Endothelial cell of umbilical vein (primary cell): Measurements from ENCODE around the gene WDFY2. TPM values are rescaled to one million over a fixed set of nuclear protein-coding genes. Genes with fewer than 3 reads are reported as not detected.

Source experiments
- BruUV-seq: library from RNA; stranded (reverse); fragments of 400-500 nt; replicated peaks from 2 replicates; lab custom pipeline; 2021; lab: Mats Ljungman, UMichigan
- CTCF ChIA-PET: fragments of 300-600, 350-600 bp; sonication (Branson Sonifier 250); formaldehyde crosslinking; loops from one replicate; lab custom pipeline; 2021; ENCODE audit warnings: antibody characterized with exemption, inconsistent platforms; lab: Charles Lee
- POLR2A ChIA-PET: fragments of 300-600, 350-600 bp; sonication (Branson Sonifier 250); formaldehyde crosslinking; loops from one replicate; lab custom pipeline; 2021; ENCODE audit warnings: antibody characterized with exemption, inconsistent platforms; lab: Charles Lee
- DNase-seq: peaks from one replicate; pipeline ENCODE4 v3.0.0-alpha.2; 2011; ENCODE audit warnings: low read depth, low spot score
- FAIRE-seq: peaks from 2 replicates; lab custom pipeline; 2011; peaks lifted over from hg19 to GRCh38; lab: Jason Lieb, UNC
- H2AFZ ChIP-seq: 2 replicates; pipeline ENCODE4 v1.6.0; 2012; ENCODE audit warnings: low read depth, low read length, control low read depth, inconsistent platforms
- H3K27ac ChIP-seq: 2 replicates; pipeline ENCODE4 v1.5.1; 2011; ENCODE audit warnings: low read depth, mild to moderate bottlenecking, control low read depth, low read length, moderate library complexity; ENCODE audit not compliant: insufficient read depth
- H3K27me3 ChIP-seq, 2 experiments: 2 replicates each; pipeline versions ENCODE4 v1.6.0 to v1.6.1; 2011; ENCODE audit warnings: low read length in 2 of 2, mixed read lengths in 1 of 2; ENCODE audit not compliant: control insufficient read depth in 2 of 2, insufficient read depth in 2 of 2
- H3K36me3 ChIP-seq, 2 experiments: 2 replicates in 1 of 2; 3 replicates in 1 of 2; pipeline ENCODE4 v1.5.1; 2011; ENCODE audit warnings: low read length in 2 of 2, mild to moderate bottlenecking in 1 of 2, moderate library complexity in 1 of 2; ENCODE audit not compliant: control insufficient read depth in 2 of 2, insufficient read depth in 2 of 2; ENCODE audit errors: extremely low read depth in 1 of 2
- H3K4me1 ChIP-seq: 3 replicates; pipeline ENCODE4 v1.5.1; 2011; ENCODE audit warnings: mild to moderate bottlenecking, low read length; ENCODE audit not compliant: control insufficient read depth, insufficient read depth; ENCODE audit errors: extremely low read depth
- H3K4me2 ChIP-seq: 2 replicates; pipeline ENCODE4 v1.6.1; 2011; ENCODE audit warnings: low read length, control low read depth, mixed read lengths; ENCODE audit not compliant: insufficient read depth
- H3K4me3 ChIP-seq, 3 experiments: fragments of 200-600 bp in 1 of 3; sonication (generic), shearing (Covaris generic) in 1 of 3; replicated peaks in 1 of 3; 2 replicates each; pipeline ENCODE4 v1.5.1; 2011 to 2016; ENCODE audit warnings: control low read depth in 3 of 3, low read length in 3 of 3, mild to moderate bottlenecking in 2 of 3, inconsistent platforms in 1 of 3, low read depth in 1 of 3, moderate library complexity in 1 of 3; ENCODE audit not compliant: insufficient read depth in 1 of 3
- H3K79me2 ChIP-seq: 2 replicates; pipeline ENCODE4 v1.6.0; 2012; ENCODE audit warnings: low read length, inconsistent platforms; ENCODE audit not compliant: control insufficient read depth, insufficient read depth
- H3K9ac ChIP-seq: replicated peaks from 2 replicates; pipeline ENCODE3; 2011; ENCODE audit warnings: low read length, control low read depth; ENCODE audit not compliant: insufficient read depth; ENCODE audit errors: extremely low read depth
- H3K9me1 ChIP-seq: replicated peaks from 3 replicates; pipeline ENCODE4 v1.6.0; 2011; ENCODE audit warnings: mild to moderate bottlenecking, low read length; ENCODE audit not compliant: control insufficient read depth, insufficient read depth; ENCODE audit errors: extremely low read depth
- H3K9me3 ChIP-seq: replicated peaks from 2 replicates; pipeline ENCODE4 v1.5.1; 2012; ENCODE audit warnings: low read length, inconsistent platforms; ENCODE audit not compliant: control insufficient read depth, insufficient read depth
- H4K20me1 ChIP-seq: replicated peaks from 2 replicates; pipeline ENCODE3; 2011; ENCODE audit warnings: mild to moderate bottlenecking, low read length; ENCODE audit not compliant: control insufficient read depth, insufficient read depth; ENCODE audit errors: extremely low read depth
- EZH2 ChIP-seq: IDR thresholded peaks from 2 replicates; pipeline ENCODE4 v1.6.1; 2012; ENCODE audit warnings: borderline replicate concordance, low read depth, mild to moderate bottlenecking, moderate library complexity, low read length, inconsistent platforms; ENCODE audit not compliant: severe bottlenecking
- FOS ChIP-seq: IDR thresholded peaks from 2 replicates; pipeline ENCODE4 v1.6.1; 2011; ENCODE audit warnings: mild to moderate bottlenecking, low read length, moderate library complexity, borderline replicate concordance; ENCODE audit not compliant: insufficient read depth
- GATA2 ChIP-seq: IDR thresholded peaks from 2 replicates; pipeline ENCODE4 v1.7.0; 2011; ENCODE audit warnings: low read depth, mild to moderate bottlenecking, moderate library complexity, mixed read lengths, low read length; ENCODE audit not compliant: insufficient read length, insufficient read depth
- JUN ChIP-seq: IDR thresholded peaks from 2 replicates; pipeline ENCODE4 v1.6.1; 2011; ENCODE audit warnings: borderline replicate concordance, low read depth; ENCODE audit not compliant: insufficient read length, insufficient read depth
- MYC ChIP-seq: IDR thresholded peaks from one replicate; pipeline ENCODE4 v1.6.1; 2011; ENCODE audit warnings: mild to moderate bottlenecking, low read depth, low read length
- POLR2A ChIP-seq: IDR thresholded peaks from 2 replicates; pipeline ENCODE4 v1.6.1; 2012; ENCODE audit warnings: low read depth, mild to moderate bottlenecking, control low read depth, low read length
- POLR2AphosphoS5 ChIP-seq: IDR thresholded peaks from 2 replicates; pipeline ENCODE4 v1.6.1; 2012; ENCODE audit warnings: low read depth, mild to moderate bottlenecking, control low read depth, low read length, moderate library complexity; ENCODE audit not compliant: insufficient read depth
- dilution Hi-C: fragments of 300-500 bp; cut with MboI; formaldehyde crosslinking; loops from one replicate; pipeline ENCODE4 v1.15.0; 2019; ENCODE audit warnings: low sequenced_read_pairs; ENCODE audit not compliant: extremely low pct_ligation_motif_present
- intact Hi-C: fragments of 100-400 bp; cut with micrococcal nuclease; formaldehyde crosslinking; loops from one replicate; pipeline ENCODE4 v1.10.0; 2022
- microRNA-seq: library from miRNA; unstranded; fragments of <30 nt; microRNA quantifications from one replicate; pipeline ENCODE4 v1.2.0, GENCODE V29; 2021; ENCODE audit warnings: borderline number of aligned reads, borderline replicate concordance
- polyA plus RNA-seq, 4 experiments: library from polyadenylated mRNA; depleted of rRNA in 3 of 4; stranded (reverse) in 3 of 4; unstranded in 1 of 4; fragments of >200 nt; gene quantifications; 2 replicates each; pipeline versions ENCODE4 v1.2.1 to v1.2.3, GENCODE V29; 2011 to 2012; ENCODE audit warnings: missing spikeins in 1 of 4
- small RNA-seq: library from RNA; depleted of rRNA; stranded (forward); fragments of <200 nt; gene quantifications from one replicate; pipeline ENCODE3, GENCODE V24; 2012; ENCODE audit warnings: low replicate concordance, low read depth; ENCODE audit not compliant: insufficient read depth, insufficient read length
- total RNA-seq: library from RNA; stranded (reverse); gene quantifications from 2 replicates; pipeline ENCODE4 v1.2.3, GENCODE V29; 2021
- TF ChIP-seq, protein P1 (sequence below): IDR thresholded peaks from 2 replicates; pipeline ENCODE4 v1.6.1; 2011; ENCODE audit not compliant: insufficient read depth, insufficient read length
- TF ChIP-seq, protein P2 (sequence below), 2 donors: IDR thresholded peaks; 1 replicate in 1 of 2; 2 replicates in 1 of 2; pipeline ENCODE4 v1.5.1; 2011; ENCODE audit warnings: low read length in 2 of 2, mild to moderate bottlenecking in 2 of 2, moderate library complexity in 2 of 2, control low read depth in 1 of 2, inconsistent platforms in 1 of 2, low read depth in 1 of 2; ENCODE audit not compliant: insufficient read depth in 1 of 2; ENCODE audit errors: extremely low read depth in 1 of 2

The WDFY2 gene
- total and polyA plus RNA-seq, 2 donors (not counting 3 experiments of a cell fraction or from before 2014, with no cell fraction given): 2.1 to 5.5 TPM

- Histone ChIP-seq H3K79me2 (no peaks in the 10 kb centered on the region), H3K27ac (no peak overlapping the region), H3K4me3 (no peak overlapping the region), H3K4me1 (peaks cover 1% of the 10 kb centered on the region), H3K36me3 (no peaks in the 10 kb centered on the region), H2AFZ (no peak overlapping the region), H3K27me3 (peaks cover 11 to 27% of the 10 kb centered on the region in 2 experiments), H3K9me1 (no peaks in the 10 kb centered on the region), H3K9ac (no peak overlapping the region), H3K9me3 (no peaks in the 10 kb centered on the region), H3K4me2 (no peak overlapping the region), H4K20me1 (no peaks in the 10 kb centered on the region)
- TF ChIP-seq EZH2 (no peak), POLR2A (no peak), MYC (no peak), FOS (no peak), POLR2AphosphoS5 (no peak), JUN (no peak), GATA2 (no peak)
- TF ChIP-seq, protein P1, sequence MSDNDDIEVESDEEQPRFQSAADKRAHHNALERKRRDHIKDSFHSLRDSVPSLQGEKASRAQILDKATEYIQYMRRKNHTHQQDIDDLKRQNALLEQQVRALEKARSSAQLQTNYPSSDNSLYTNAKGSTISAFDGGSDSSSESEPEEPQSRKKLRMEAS: no peak
- TF ChIP-seq, protein P2, sequence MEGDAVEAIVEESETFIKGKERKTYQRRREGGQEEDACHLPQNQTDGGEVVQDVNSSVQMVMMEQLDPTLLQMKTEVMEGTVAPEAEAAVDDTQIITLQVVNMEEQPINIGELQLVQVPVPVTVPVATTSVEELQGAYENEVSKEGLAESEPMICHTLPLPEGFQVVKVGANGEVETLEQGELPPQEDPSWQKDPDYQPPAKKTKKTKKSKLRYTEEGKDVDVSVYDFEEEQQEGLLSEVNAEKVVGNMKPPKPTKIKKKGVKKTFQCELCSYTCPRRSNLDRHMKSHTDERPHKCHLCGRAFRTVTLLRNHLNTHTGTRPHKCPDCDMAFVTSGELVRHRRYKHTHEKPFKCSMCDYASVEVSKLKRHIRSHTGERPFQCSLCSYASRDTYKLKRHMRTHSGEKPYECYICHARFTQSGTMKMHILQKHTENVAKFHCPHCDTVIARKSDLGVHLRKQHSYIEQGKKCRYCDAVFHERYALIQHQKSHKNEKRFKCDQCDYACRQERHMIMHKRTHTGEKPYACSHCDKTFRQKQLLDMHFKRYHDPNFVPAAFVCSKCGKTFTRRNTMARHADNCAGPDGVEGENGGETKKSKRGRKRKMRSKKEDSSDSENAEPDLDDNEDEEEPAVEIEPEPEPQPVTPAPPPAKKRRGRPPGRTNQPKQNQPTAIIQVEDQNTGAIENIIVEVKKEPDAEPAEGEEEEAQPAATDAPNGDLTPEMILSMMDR (IDR thresholded peaks at IDR 0.05; ENCODE audit: extremely low read depth in 1 of 2, insufficient read depth in 1 of 2, low read depth in 1 of 2, low read length in 2 of 2): no peak
- ChIA-PET CTCF (interaction anchor here (0.9 to 5.0 kb wide), 6 partner anchors 15 to 388 kb away, joined by 3 to 115 read pairs (median 4); partner anchors contain the start of gene NEK5), POLR2A (no interaction called here)
- intact Hi-C loops: no loop called here
- BruUV-seq: no TSS peak
- dilution Hi-C loops: no loop called here
- FAIRE-seq (no peak), DNase-seq (no peak)
Measured at GRCh38 chr13:51816604-51817249, 232.5 kb downstream of the WDFY2 start.

Small RNA genes within 50 kb of the gene (microRNA-seq; reads per million reads assigned to microRNA genes)
- not detected for gene MIR4703

Small RNA genes within 50 kb of the gene (small RNA-seq; reads per million reads assigned to genes)
- gene MIR4703 (not detected), gene RN7SL413P (not detected), gene RNU6-65P (1.8 reads per million), gene RNY1P6 (not detected)

Other genes starting within 250 kb of the WDFY2 start
- gene SERPINE3, start 244.8 kb upstream of the WDFY2 start, total RNA-seq: not detected in 2 replicates
- not detected in 2 replicates for gene SERPINE3, start 244.8 kb upstream of the WDFY2 start, polyA plus RNA-seq
- gene INTS6, start 131.4 kb upstream of the WDFY2 start, total RNA-seq: 38.2 and 45.4 TPM in 2 replicates
- 7.9 and 9.5 TPM in 2 replicates for gene INTS6, start 131.4 kb upstream of the WDFY2 start, polyA plus RNA-seq
- 6.4 and 8.9 TPM in 2 replicates for gene DHRS12, start 219.7 kb downstream of the WDFY2 start, total RNA-seq
- 9.1 and 9.4 TPM in 2 replicates for gene DHRS12, start 219.7 kb downstream of the WDFY2 start, polyA plus RNA-seq